ENCODE results near the gene CUEDC2. TPM values are rescaled to one million over a fixed set of nuclear protein-coding genes. Genes with fewer than 3 reads are reported as not detected.

Gene CUEDC2
- total and polyA plus RNA-seq, 10 of the 15 experiments (the other 5 are each of a cell fraction or from before 2014, with no cell fraction given) = 20.4 to 121 (median 75.0) TPM

DNA sequence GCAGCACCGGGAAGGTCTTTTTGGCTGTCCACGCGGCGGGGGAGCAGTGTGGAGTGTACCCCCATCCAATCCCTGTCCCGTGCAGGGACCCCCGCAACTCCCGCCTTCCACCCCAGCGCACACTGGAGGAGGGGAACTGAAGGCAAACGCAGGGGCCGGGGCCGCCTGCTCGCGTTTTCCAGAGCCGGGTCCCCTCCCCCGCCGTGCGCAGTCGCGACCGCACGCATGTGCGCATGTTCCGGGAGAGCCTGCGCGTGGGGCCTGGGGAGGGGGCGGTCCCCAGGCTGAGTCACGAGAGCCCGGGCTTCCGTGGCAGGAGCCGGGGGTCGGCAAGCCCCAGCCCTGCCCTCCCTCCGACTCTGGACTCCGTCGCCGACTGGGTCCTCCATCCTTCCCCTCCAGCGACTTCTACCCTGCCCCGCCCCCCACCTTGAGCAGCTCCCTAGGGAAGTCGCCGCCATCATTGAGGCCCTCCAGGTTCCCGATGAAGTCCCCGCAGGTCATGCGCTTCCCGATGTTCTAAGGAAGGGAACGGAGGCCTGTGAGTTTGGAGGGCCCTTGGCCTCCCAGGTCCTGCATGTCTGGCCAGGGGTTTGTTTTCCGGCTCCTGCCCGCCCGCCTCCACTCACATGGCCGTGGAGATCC, 21.8 kb downstream of the CUEDC2 start (continued):
- TF ChIP-seq, protein P1, sequence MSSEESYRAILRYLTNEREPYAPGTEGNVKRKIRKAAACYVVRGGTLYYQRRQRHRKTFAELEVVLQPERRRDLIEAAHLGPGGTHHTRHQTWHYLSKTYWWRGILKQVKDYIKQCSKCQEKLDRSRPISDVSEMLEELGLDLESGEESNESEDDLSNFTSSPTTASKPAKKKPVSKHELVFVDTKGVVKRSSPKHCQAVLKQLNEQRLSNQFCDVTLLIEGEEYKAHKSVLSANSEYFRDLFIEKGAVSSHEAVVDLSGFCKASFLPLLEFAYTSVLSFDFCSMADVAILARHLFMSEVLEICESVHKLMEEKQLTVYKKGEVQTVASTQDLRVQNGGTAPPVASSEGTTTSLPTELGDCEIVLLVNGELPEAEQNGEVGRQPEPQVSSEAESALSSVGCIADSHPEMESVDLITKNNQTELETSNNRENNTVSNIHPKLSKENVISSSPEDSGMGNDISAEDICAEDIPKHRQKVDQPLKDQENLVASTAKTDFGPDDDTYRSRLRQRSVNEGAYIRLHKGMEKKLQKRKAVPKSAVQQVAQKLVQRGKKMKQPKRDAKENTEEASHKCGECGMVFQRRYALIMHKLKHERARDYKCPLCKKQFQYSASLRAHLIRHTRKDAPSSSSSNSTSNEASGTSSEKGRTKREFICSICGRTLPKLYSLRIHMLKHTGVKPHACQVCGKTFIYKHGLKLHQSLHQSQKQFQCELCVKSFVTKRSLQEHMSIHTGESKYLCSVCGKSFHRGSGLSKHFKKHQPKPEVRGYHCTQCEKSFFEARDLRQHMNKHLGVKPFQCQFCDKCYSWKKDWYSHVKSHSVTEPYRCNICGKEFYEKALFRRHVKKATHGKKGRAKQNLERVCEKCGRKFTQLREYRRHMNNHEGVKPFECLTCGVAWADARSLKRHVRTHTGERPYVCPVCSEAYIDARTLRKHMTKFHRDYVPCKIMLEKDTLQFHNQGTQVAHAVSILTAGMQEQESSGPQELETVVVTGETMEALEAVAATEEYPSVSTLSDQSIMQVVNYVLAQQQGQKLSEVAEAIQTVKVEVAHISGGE (CRISPR knock-in tag; IDR thresholded peaks at IDR 0.05) = no peak
- TF ChIP-seq IRF4 (IDR thresholded peaks at IDR 0.05; ENCODE audit: low read depth, low read length) (no peak), SREBF1 (IDR thresholded peaks at IDR 0.05; ENCODE audit: low read length) (no peak), MEF2B (IDR thresholded peaks at IDR 0.05; ENCODE audit: partially characterized antibody, poor library complexity, severe bottlenecking) (peak; percentile 79), MXI1 (IDR thresholded peaks at IDR 0.05; ENCODE audit: low read depth, low read length) (no peak), NFYB (IDR thresholded peaks at IDR 0.05; ENCODE audit: insufficient read depth, low read depth, low read length) (no peak), BACH1 (IDR thresholded peaks at IDR 0.05; ENCODE audit: borderline replicate concordance) (peak; percentile 41; the same call in 1 of the 2 replicates), BCL11A (IDR thresholded peaks at IDR 0.05; ENCODE audit: low read depth, low read length) (no peak)
